ENCODE results near the gene VAMP1. TPM values are rescaled to one million over a fixed set of nuclear protein-coding genes. Genes with fewer than 3 reads are reported as not detected.

VAMP1 gene
- total and polyA plus RNA-seq, 9 of the 15 experiments (the other 6 are each of a cell fraction or from before 2014, with no cell fraction given): 0.76 to 13.2 (median 4.2) TPM

DNA sequence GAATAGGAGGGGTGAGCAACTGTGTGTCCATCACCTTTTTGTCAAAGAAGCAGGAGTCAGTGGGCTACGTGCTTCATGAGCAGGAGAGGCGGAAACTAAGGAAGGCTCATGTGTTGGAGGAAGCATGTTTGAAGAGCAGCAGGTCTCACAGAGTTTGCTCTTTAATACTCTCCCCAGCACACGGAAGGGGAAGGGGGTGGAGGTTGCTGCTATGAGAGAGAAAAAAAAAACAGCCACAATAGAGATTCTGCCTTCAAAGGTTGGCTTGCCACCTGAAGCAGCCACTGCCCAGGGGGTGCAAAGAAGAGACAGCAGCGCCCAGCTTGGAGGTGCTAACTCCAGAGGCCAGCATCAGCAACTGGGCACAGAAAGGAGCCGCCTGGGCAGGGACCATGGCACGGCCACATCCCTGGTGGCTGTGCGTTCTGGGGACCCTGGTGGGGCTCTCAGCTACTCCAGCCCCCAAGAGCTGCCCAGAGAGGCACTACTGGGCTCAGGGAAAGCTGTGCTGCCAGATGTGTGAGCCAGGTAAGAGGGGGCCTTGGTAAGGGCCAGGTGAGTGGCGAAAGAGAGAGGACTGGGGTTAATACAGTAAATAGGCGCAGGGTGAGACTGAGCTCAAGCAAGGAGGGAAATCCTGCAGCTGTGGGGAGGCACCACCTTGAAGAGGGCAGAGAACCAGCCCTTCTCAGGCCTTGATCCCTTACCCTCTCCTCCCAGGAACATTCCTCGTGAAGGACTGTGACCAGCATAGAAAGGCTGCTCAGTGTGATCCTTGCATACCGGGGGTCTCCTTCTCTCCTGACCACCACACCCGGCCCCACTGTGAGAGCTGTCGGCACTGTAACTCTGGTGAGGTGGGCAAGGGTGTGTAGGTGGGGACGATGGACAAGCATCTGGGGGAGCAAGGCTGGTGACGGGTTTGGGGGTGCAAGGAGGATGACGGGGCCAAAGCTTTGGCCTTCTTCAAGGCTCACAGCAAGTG lies 25.5 kb downstream of the VAMP1 start, which contains the start of gene CD27:
Gene CD27, plus strand, starts transcription at position 252 of the 985 bp plus-strand sequence. Its CDS starts 141 bp downstream, at position 393.
- H3K4me2 ChIP-seq (ENCODE audit: insufficient read depth, low read length): no peak within 1 kb of the TSS
- no TSS peak for BruUV-seq (replicated peaks)
- no peaks in the 10 kb centered on the region for H3K36me3 ChIP-seq (ENCODE audit: control insufficient read depth, insufficient read depth, low read length)
- 13% methylated on average over 10 of the region's 16 CpGs for WGBS (ENCODE audit: insufficient coverage, low coverage, missing lambda C conversion rate)
- no peaks in the 10 kb centered on the region; a peak in 1 of 5 replicates for H3K4me1 ChIP-seq (replicated peaks in 1 of 2; ENCODE audit: control insufficient read depth in 2 of 2, insufficient read depth in 2 of 2, low read length in 2 of 2)
- no peaks in the 10 kb centered on the region for H4K20me1 ChIP-seq (replicated peaks; ENCODE audit: control insufficient read depth, insufficient read depth, low read length)
- no peak within 1 kb of the TSS for H2AFZ ChIP-seq (ENCODE audit: low read depth, low read length)
- CTCF ChIA-PET (ENCODE audit: low intra/inter-chr PET ratio): no interaction called here
- H3K27ac ChIP-seq (ENCODE audit: extremely low read depth, low read depth, low read length): no peak within 1 kb of the TSS
- TF ChIP-seq CBFA2T2 (conservative IDR thresholded peaks at IDR 0.05) (no peak), GATAD2B (IDR thresholded peaks at IDR 0.05; ENCODE audit: borderline replicate concordance) (no peak), NR2C1 (IDR thresholded peaks at IDR 0.05) (no peak), NR2C1 (tag; IDR thresholded peaks at IDR 0.05) (no peak), JUNB (CRISPR knock-in tag; conservative IDR thresholded peaks at IDR 0.05) (no peak), ARNT (IDR thresholded peaks at IDR 0.05) (no peak), GTF2F1 (IDR thresholded peaks at IDR 0.05; ENCODE audit: low read depth, low read length) (no peak), MECOM (CRISPR knock-in tag; IDR thresholded peaks at IDR 0.05) (no peak), BRF1 (IDR thresholded peaks at IDR 0.05; ENCODE audit: borderline replicate concordance, extremely low read depth, insufficient read length) (no peak), BRCA1 (IDR thresholded peaks at IDR 0.05) (no peak), BRCA1 (CRISPR knock-in tag; IDR thresholded peaks at IDR 0.05) (no peak), SETDB1 (IDR thresholded peaks at IDR 0.05; ENCODE audit: low read length) (no peak), RBBP5 (IDR thresholded peaks at IDR 0.05; ENCODE audit: borderline replicate concordance, insufficient read depth, low read length, poor library complexity, severe bottlenecking) (no peak), NFATC3 (IDR thresholded peaks at IDR 0.05) (no peak), ZNF121 (CRISPR knock-in tag; conservative IDR thresholded peaks at IDR 0.05) (no peak), PRPF4 (IDR thresholded peaks at IDR 0.05; ENCODE audit: insufficient read depth, low read depth, low read length, poor library complexity, severe bottlenecking) (no peak), RNF2 (IDR thresholded peaks at IDR 0.05) (no peak), POLR2AphosphoS5 (IDR thresholded peaks at IDR 0.05; ENCODE audit: control insufficient read depth, insufficient read depth, low read depth, low read length) (no peak), PYGO2 (tag; IDR thresholded peaks at IDR 0.05) (no peak), SIRT6 (IDR thresholded peaks at IDR 0.05; ENCODE audit: low read depth, low read length) (no peak)
- TF ChIP-seq, protein P1, sequence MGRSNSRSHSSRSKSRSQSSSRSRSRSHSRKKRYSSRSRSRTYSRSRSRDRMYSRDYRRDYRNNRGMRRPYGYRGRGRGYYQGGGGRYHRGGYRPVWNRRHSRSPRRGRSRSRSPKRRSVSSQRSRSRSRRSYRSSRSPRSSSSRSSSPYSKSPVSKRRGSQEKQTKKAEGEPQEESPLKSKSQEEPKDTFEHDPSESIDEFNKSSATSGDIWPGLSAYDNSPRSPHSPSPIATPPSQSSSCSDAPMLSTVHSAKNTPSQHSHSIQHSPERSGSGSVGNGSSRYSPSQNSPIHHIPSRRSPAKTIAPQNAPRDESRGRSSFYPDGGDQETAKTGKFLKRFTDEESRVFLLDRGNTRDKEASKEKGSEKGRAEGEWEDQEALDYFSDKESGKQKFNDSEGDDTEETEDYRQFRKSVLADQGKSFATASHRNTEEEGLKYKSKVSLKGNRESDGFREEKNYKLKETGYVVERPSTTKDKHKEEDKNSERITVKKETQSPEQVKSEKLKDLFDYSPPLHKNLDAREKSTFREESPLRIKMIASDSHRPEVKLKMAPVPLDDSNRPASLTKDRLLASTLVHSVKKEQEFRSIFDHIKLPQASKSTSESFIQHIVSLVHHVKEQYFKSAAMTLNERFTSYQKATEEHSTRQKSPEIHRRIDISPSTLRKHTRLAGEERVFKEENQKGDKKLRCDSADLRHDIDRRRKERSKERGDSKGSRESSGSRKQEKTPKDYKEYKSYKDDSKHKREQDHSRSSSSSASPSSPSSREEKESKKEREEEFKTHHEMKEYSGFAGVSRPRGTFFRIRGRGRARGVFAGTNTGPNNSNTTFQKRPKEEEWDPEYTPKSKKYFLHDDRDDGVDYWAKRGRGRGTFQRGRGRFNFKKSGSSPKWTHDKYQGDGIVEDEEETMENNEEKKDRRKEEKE (IDR thresholded peaks at IDR 0.05; ENCODE audit: borderline replicate concordance in 1 of 2, control insufficient read depth in 1 of 2, low read depth in 2 of 2, low read length in 1 of 2): no peak
- no peak within 1 kb of the TSS for H3K9ac ChIP-seq (ENCODE audit: insufficient read depth in 1 of 2, low read depth in 2 of 2, low read length in 2 of 2)
- no peaks in the 10 kb centered on the region for H3K9me3 ChIP-seq (replicated peaks; ENCODE audit: control insufficient read depth, insufficient read depth, low read depth, low read length)
- FAIRE-seq (no peak), DNase-seq (ENCODE audit: extremely low read depth in 1 of 4, low spot score in 3 of 4) (no peak), ATAC-seq (no peak)
- in situ Hi-C loops (cut with MboI) (no loop called here), intact Hi-C loops (cut with micrococcal nuclease) (no loop called here)
- peaks cover 0 to 9% of the 10 kb centered on the region in 2 experiments; a peak in 4 of 5 replicates for H3K27me3 ChIP-seq (ENCODE audit: control insufficient read depth in 2 of 2, insufficient read depth in 2 of 2, low read length in 2 of 2)
- no peak within 1 kb of the TSS for H3K4me3 ChIP-seq
- POLR2A ChIA-PET: no interaction called here
- H3K9me1 ChIP-seq (ENCODE audit: control insufficient read depth, insufficient read depth, low read length): no peaks in the 10 kb centered on the region
- no peaks in the 10 kb centered on the region for H3K79me2 ChIP-seq (ENCODE audit: control insufficient read depth, insufficient read depth, low read length)
